ENCODE data around the gene ARMH3. TPM values are rescaled to one million over a fixed set of nuclear protein-coding genes. Genes with fewer than 3 reads are reported as not detected.

The ARMH3 gene
- polyA plus RNA-seq, 1 experiment = 18.5 TPM

DNA sequence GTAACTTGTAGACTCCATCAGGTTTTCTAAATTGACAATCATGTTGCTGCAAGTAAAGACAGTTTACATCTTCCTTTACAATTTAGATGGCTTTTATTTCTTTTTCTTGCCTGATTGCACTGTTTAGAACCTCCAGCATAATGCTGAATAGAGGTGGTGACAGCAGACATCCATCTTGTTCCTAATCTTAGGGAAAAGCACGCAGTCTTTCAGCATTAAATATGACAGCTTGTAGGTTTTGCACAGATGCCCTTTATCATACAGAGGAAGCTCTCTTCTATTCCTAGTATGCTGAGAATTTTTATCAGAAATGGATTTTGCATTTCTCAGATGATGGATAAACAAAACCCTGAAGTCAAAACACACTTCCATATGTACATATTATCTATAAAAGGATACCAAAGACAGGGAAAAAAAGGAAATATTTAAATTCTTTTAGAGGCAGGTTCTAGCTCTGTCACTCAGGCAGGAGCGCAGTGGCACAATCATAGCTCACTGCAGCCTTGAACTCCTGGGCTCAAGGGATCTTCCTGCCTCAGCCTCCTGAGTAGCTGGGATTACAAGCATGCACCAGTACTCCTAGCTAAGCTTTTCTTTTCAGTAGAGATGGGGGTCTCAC is 143.3 kb downstream of the ARMH3 start:
- Histone ChIP-seq H3K27me3 (ENCODE audit: control insufficient read depth, insufficient read depth, low read length) (no peaks in the 10 kb centered on the region), H3K36me3 (ENCODE audit: control insufficient read depth, insufficient read depth, low read length) (no peaks in the 10 kb centered on the region; the same call in 1 of the 2 replicates), H3K4me3 (ENCODE audit: low read depth, low read length) (no peak overlapping the region)
- CTCF ChIA-PET = interaction anchor here (0.9 to 1.6 kb wide), 2 partner anchors 54 to 72 kb away, joined by 3 to 5 read pairs; no protein-coding TSS in a partner anchor
- TF ChIP-seq, protein P1, sequence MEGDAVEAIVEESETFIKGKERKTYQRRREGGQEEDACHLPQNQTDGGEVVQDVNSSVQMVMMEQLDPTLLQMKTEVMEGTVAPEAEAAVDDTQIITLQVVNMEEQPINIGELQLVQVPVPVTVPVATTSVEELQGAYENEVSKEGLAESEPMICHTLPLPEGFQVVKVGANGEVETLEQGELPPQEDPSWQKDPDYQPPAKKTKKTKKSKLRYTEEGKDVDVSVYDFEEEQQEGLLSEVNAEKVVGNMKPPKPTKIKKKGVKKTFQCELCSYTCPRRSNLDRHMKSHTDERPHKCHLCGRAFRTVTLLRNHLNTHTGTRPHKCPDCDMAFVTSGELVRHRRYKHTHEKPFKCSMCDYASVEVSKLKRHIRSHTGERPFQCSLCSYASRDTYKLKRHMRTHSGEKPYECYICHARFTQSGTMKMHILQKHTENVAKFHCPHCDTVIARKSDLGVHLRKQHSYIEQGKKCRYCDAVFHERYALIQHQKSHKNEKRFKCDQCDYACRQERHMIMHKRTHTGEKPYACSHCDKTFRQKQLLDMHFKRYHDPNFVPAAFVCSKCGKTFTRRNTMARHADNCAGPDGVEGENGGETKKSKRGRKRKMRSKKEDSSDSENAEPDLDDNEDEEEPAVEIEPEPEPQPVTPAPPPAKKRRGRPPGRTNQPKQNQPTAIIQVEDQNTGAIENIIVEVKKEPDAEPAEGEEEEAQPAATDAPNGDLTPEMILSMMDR (IDR thresholded peaks at IDR 0.05; ENCODE audit: insufficient read depth, low read depth, low read length) = no peak
- no peak for DNase-seq (ENCODE audit: low read depth)
- POLR2A ChIA-PET = no interaction called here

DNA sequence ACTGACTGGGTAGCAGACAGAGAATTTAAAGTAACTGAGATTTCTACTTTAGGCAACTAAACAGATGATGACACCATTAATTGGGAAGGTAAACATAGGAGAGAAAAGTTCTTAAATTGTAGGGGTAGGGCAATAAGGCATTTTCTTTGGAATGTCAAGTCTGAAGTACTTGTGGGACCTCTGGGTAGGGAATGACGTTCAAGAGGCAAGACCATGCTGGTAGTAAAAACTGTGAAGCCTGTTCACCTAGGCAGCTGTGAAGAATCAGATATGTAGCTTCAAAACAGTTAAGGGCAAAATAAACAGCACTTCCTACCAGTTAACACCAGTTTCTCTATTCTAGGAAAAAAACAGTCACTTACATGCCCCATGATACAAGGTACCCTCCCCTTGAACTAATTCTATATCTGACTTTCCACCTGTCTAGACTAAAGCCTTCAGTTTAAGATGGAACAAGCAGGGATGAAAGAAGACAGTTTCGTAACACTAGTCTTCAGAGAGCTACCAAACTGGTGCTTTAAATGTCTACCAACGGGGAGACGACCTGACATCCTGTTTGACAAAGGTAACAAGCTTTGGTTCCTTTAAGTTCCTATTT is 149.3 kb downstream of the ARMH3 start:
- TF ChIP-seq, protein P1 (IDR thresholded peaks at IDR 0.05; ENCODE audit: insufficient read depth, low read depth, low read length) = no peak
- Histone ChIP-seq H3K36me3 (ENCODE audit: control insufficient read depth, insufficient read depth, low read length) (no peaks in the 10 kb centered on the region; the same call in 1 of the 2 replicates), H3K27me3 (ENCODE audit: control insufficient read depth, insufficient read depth, low read length) (no peaks in the 10 kb centered on the region), H3K4me3 (ENCODE audit: low read depth, low read length) (no peak overlapping the region)
- CTCF ChIA-PET = interaction anchor here (0.8 to 1.4 kb wide), 3 partner anchors 11 to 103 kb away, joined by 4 to 7 read pairs (median 5); no protein-coding TSS in a partner anchor
- DNase-seq (ENCODE audit: low read depth) = no peak
- POLR2A ChIA-PET = no interaction called here

DNA sequence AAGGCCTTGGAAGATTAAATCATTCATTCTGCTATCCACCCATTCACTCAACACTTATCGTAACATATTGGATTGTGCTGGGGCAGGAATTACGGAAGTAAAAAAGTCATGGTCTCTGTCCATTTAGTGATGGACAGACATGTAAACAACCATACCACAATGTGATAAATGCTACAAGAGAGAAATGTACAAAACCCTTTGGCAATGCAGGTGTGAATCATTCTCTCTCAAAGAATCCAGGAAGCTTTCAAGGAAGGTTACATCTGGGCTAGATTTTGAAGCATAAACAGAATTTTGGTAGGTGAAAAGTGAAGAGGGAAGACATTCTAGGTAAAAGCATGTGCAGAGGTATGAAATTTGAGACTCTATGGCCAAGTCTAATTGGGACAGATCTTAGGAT is 150.7 kb downstream of the ARMH3 start:
- Histone ChIP-seq H3K36me3 (ENCODE audit: control insufficient read depth, insufficient read depth, low read length) (no peaks in the 10 kb centered on the region; the same call in 1 of the 2 replicates), H3K27me3 (ENCODE audit: control insufficient read depth, insufficient read depth, low read length) (no peaks in the 10 kb centered on the region), H3K4me3 (ENCODE audit: low read depth, low read length) (no peak overlapping the region)
- no peak for DNase-seq (ENCODE audit: low read depth)
- CTCF ChIA-PET = interaction anchor here (0.7 kb wide), 1 partner anchor 9 kb away, joined by 3 read pairs; no protein-coding TSS in a partner anchor
- TF ChIP-seq, protein P1 (IDR thresholded peaks at IDR 0.05; ENCODE audit: insufficient read depth, low read depth, low read length) = no peak
- POLR2A ChIA-PET = no interaction called here

DNA sequence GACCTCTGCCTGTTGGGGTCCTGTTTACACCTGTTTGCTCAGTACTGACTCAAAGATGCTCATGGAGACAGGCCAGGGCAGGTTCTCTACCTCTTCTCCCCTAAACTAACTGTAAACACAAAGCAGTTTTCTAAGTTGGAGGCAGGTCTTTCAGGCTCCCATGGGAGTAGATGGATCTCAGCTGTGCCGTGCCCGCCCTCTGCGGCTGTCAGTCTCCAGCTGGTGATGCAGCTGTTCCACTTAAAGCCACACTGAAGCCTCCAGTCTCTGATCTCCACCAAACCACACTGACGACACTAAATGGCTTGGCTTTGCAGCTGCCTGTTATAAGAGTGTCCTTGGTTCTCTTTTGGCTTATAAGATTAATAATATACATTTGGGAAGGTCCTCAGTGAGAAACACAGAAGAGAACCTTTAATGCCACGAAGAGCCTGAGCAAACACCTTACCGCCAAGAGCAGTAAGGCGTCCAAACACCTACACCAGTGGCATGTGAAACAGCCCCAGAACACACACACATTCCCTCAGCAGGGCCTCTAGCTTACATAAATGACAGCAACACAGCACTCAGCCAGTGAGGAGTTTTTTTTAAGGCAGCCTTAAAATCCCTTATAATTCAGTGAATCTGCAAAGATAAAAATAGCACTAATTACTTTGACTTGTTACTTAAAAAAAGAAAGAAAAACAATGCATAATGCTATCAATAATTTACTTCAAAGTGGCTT is 152.0 kb downstream of the ARMH3 start:
- no peak for DNase-seq (ENCODE audit: low read depth)
- no peaks in the 10 kb centered on the region; the same call in 1 of the 2 replicates for H3K36me3 ChIP-seq (ENCODE audit: control insufficient read depth, insufficient read depth, low read length)
- H3K27me3 ChIP-seq (ENCODE audit: control insufficient read depth, insufficient read depth, low read length) = no peaks in the 10 kb centered on the region
- TF ChIP-seq, protein P1 (IDR thresholded peaks at IDR 0.05; ENCODE audit: insufficient read depth, low read depth, low read length) = no peak
- H3K4me3 ChIP-seq (ENCODE audit: low read depth, low read length) = no peak overlapping the region
- CTCF ChIA-PET = no interaction called here
- POLR2A ChIA-PET = no interaction called here

DNA sequence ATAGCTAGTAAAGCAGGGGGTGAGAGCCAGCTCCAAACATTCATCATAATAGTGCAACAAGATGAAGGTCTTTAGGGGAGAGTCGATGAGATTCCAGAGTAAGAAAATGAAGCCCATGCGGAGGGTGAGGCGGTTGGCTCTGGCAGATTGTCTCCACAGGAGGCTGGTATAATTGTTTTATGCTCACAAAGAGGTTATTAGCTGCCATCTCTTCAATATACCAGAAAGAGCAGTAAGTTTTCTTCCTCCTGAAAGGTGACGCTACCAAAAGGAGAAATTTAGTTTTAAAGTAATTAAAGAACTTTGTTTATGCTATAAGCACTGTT is 153.2 kb downstream of the ARMH3 start:
- H3K4me3 ChIP-seq (ENCODE audit: low read depth, low read length) = no peak overlapping the region
- H3K27me3 ChIP-seq (ENCODE audit: control insufficient read depth, insufficient read depth, low read length) = no peaks in the 10 kb centered on the region
- no peaks in the 10 kb centered on the region; the same call in 1 of the 2 replicates for H3K36me3 ChIP-seq (ENCODE audit: control insufficient read depth, insufficient read depth, low read length)
- CTCF ChIA-PET = interaction anchor here (1.8 kb wide), 1 partner anchor 66 kb away, joined by 5 read pairs; no protein-coding TSS in a partner anchor
- TF ChIP-seq, protein P1 (IDR thresholded peaks at IDR 0.05; ENCODE audit: insufficient read depth, low read depth, low read length) = no peak
- POLR2A ChIA-PET = no interaction called here
- DNase-seq (ENCODE audit: low read depth) = no peak

Measured in BJ (cell line).